Left lung (tissue), 10 donors: ENCODE results near the gene CACNA1S. TPM values are rescaled to one million over a fixed set of nuclear protein-coding genes. Genes with fewer than 3 reads are reported as not detected.

Experiments
- ATAC-seq: fragments of 200-7000 bp; cut with Tn5 transposase; one replicate; pipeline ENCODE4 v1.9.1; 2020; ENCODE audit warnings: moderate library complexity
- DNase-seq, 4 donors: peaks; one replicate each; pipeline ENCODE4 v3.0.0-alpha.2; 2013 to 2020
- H3K27ac ChIP-seq, 2 donors: fragments of 200-600 bp; sonication (generic) in 1 of 2; one replicate each; pipeline versions ENCODE4 v1.5.0 to v1.8.0; 2020 to 2021
- H3K27me3 ChIP-seq, 2 donors: fragments of 200-600 bp; sonication (generic) in 1 of 2; one replicate each; pipeline versions ENCODE4 v1.5.0 to v1.8.0; 2020 to 2021
- H3K36me3 ChIP-seq, 2 donors: fragments of 200-600 bp; sonication (generic) in 1 of 2; one replicate each; pipeline versions ENCODE4 v1.5.0 to v1.8.0; 2020 to 2021
- H3K4me1 ChIP-seq, 2 donors: fragments of 200-600 bp; one replicate each; pipeline ENCODE4 v1.8.0; 2021
- H3K4me3 ChIP-seq, 2 donors: fragments of 200-600 bp; sonication (generic) in 1 of 2; one replicate each; pipeline versions ENCODE4 v1.5.0 to v1.8.0; 2020 to 2021; ENCODE audit warnings: mild to moderate bottlenecking in 1 of 2
- H3K9me3 ChIP-seq, 2 donors: fragments of 200-600 bp; sonication (generic) in 1 of 2; one replicate each; pipeline versions ENCODE4 v1.5.0 to v1.8.0; 2020 to 2021
- CTCF ChIP-seq, 2 donors: fragments of 200-600 bp; sonication (generic) in 1 of 2; IDR thresholded peaks; one replicate each; pipeline versions ENCODE4 v1.5.0 to v1.8.0; 2021; ENCODE audit warnings: antibody characterized with exemption in 2 of 2
- intact Hi-C, 2 donors: fragments of 100-400 bp; cut with DNase I; formaldehyde crosslinking; loops; one replicate each; pipeline versions ENCODE4 v1.11.2 to v1.14.2; 2022
- polyA plus RNA-seq, 6 donors: library from polyadenylated mRNA; unstranded; fragments of 120-200 nt; gene quantifications; one replicate each; pipeline ENCODE4 v1.2.1, GENCODE V29; 2013; ENCODE audit not compliant: insufficient read length in 6 of 6
- total RNA-seq, 2 donors: library from RNA; stranded (reverse); fragmentation: NEBNext Ultra II Directional; extraction: Animal tissue kit (Norgen Biotek cat#: 25700); gene quantifications; one replicate each; pipeline ENCODE4 v1.2.1, GENCODE V29; 2021
- donor health status: DM: no; HTN: yes; CAD: no.
- donor health status: DM: no; HTN: no; CAD: no.

The CACNA1S gene
- total and polyA plus RNA-seq, 8 donors, result 0.10 to 0.17 (median 0.12) TPM; not detected in 1

GRCh38 chr1:201024625-201024998 is 87.6 kb downstream of the CACNA1S start:
- peaks cover 0 to 21% of the 10 kb centered on the region in 2 donors for H3K27me3 ChIP-seq
- ATAC-seq (no peak), DNase-seq (no peak)
- no peak overlapping the region for H3K27ac ChIP-seq
- TF ChIP-seq CTCF (IDR thresholded peaks at IDR 0.05), result no peak
- no peaks in the 10 kb centered on the region for H3K36me3 ChIP-seq
- H3K4me3 ChIP-seq, result no peak overlapping the region
- H3K9me3 ChIP-seq, result no peaks in the 10 kb centered on the region
- intact Hi-C loops, result no loop called here
- H3K4me1 ChIP-seq, result peaks cover 15 to 91% of the 10 kb centered on the region in 2 donors

- H3K27ac ChIP-seq, result peak overlapping the region in 1 of 2 donors; percentile 23
- H3K27me3 ChIP-seq, result peaks cover 0 to 21% of the 10 kb centered on the region in 2 donors
- H3K9me3 ChIP-seq, result no peaks in the 10 kb centered on the region
- H3K4me3 ChIP-seq, result no peak overlapping the region
- TF ChIP-seq CTCF (IDR thresholded peaks at IDR 0.05), result no peak
- peaks cover 15 to 93% of the 10 kb centered on the region in 2 donors for H3K4me1 ChIP-seq
- intact Hi-C loops, result no loop called here
- ATAC-seq, result no peak
- no peaks in the 10 kb centered on the region for H3K36me3 ChIP-seq
- no peak for DNase-seq
These were observed 88.2 kb downstream of the CACNA1S start for GRCh38 chr1:201023920-201024624.

GRCh38 chr1:201023517-201023902 is 88.7 kb downstream of the CACNA1S start, which contains the start of gene KIF21B:
Gene KIF21B, minus strand, starts transcription at chr1:201023714. Its CDS starts 331 bp downstream, at chr1:201023383.
- DNase-seq (peak; percentile 67 to 97 (median 86)), ATAC-seq (peak; percentile 88)
- H3K9me3 ChIP-seq, result no peaks in the 10 kb centered on the region
- no peaks in the 10 kb centered on the region for H3K36me3 ChIP-seq
- TF ChIP-seq CTCF (IDR thresholded peaks at IDR 0.05), result no peak
- intact Hi-C loops, result no loop called here
- peak within 1 kb of the TSS in 1 of 2 donors; percentile 88 for H3K27ac ChIP-seq
- H3K4me1 ChIP-seq, result peaks cover 15 to 93% of the 10 kb centered on the region in 2 donors
- H3K27me3 ChIP-seq, result peaks cover 0 to 21% of the 10 kb centered on the region in 2 donors
- H3K4me3 ChIP-seq, result peak within 1 kb of the TSS; percentile 27 to 58

GRCh38 chr1:201022820-201023516 is 89.3 kb downstream of the CACNA1S start:
- Histone ChIP-seq H3K9me3 (no peaks in the 10 kb centered on the region), H3K4me3 (peak overlapping the region; percentile 27 to 58), H3K27ac (peak overlapping the region in 1 of 2 donors; percentile 88), H3K27me3 (peaks cover 0 to 21% of the 10 kb centered on the region in 2 donors), H3K4me1 (peaks cover 15 to 93% of the 10 kb centered on the region in 2 donors), H3K36me3 (no peaks in the 10 kb centered on the region)
- no peak for TF ChIP-seq CTCF (IDR thresholded peaks at IDR 0.05)
- intact Hi-C loops, result no loop called here
- DNase-seq (peak in 2 of 4 donors; percentile 33 to 86), ATAC-seq (no peak)

- no peaks in the 10 kb centered on the region for H3K36me3 ChIP-seq
- ATAC-seq (no peak), DNase-seq (no peak)
- H3K9me3 ChIP-seq, result no peaks in the 10 kb centered on the region
- intact Hi-C loops, result no loop called here
- H3K4me3 ChIP-seq, result peak overlapping the region; percentile 27 to 58
- H3K27me3 ChIP-seq, result peaks cover 0 to 21% of the 10 kb centered on the region in 2 donors
- H3K27ac ChIP-seq, result peak overlapping the region in 1 of 2 donors; percentile 88
- TF ChIP-seq CTCF (IDR thresholded peaks at IDR 0.05), result no peak
- H3K4me1 ChIP-seq, result peaks cover 15 to 93% of the 10 kb centered on the region in 2 donors
These were observed 89.8 kb downstream of the CACNA1S start for GRCh38 chr1:201022493-201022819.
